Body of pancreas (tissue), 4 donors: Measurements from ENCODE around the gene SYNE2. TPM values are rescaled to one million over a fixed set of nuclear protein-coding genes. Genes with fewer than 3 reads are reported as not detected.

Experiments
- ATAC-seq: fragments of 150-250 bp; one replicate; pipeline ENCODE4 v1.9.1; 2016
- DNase-seq, 4 donors: peaks; one replicate each; pipeline ENCODE4 v3.0.0-alpha.2; 2019
- H3K27ac ChIP-seq, 4 donors: fragments of 200-600 bp; sonication (generic); 1 replicate in 3 of 4; 2 replicates in 1 of 4; pipeline versions ENCODE4 v1.5.1 to v1.6.1; 2016 to 2019; ENCODE audit warnings: mild to moderate bottlenecking in 1 of 4, mixed read lengths in 1 of 4, moderate library complexity in 1 of 4
- H3K27me3 ChIP-seq, 2 donors: fragments of 200-600 bp; sonication (generic); one replicate each; pipeline ENCODE4 v1.6.0; 2016; ENCODE audit warnings: mild to moderate bottlenecking in 1 of 2
- H3K36me3 ChIP-seq, 2 donors: fragments of 200-600 bp; sonication (generic); replicated peaks in 1 of 2; 2 replicates each; pipeline ENCODE4 v1.5.1; 2016; ENCODE audit warnings: low read depth in 2 of 2; ENCODE audit not compliant: insufficient read depth in 1 of 2
- H3K4me1 ChIP-seq: fragments of 200-600 bp; sonication (generic); one replicate; pipeline ENCODE4 v1.6.0; 2016
- H3K4me3 ChIP-seq, 2 donors: fragments of 200-600 bp; sonication (generic); 1 replicate in 1 of 2; 2 replicates in 1 of 2; pipeline ENCODE4 v1.5.1; 2016 to 2019
- H3K9me3 ChIP-seq, 3 donors: fragments of 200-600 bp; sonication (generic); 1 replicate in 2 of 3; 2 replicates in 1 of 3; pipeline ENCODE4 v1.5.1; 2016
- POLR2A ChIP-seq, 3 donors: fragments of 450-650 bp; IDR thresholded peaks; one replicate each; pipeline ENCODE4 v1.6.1; 2016; ENCODE audit warnings: antibody characterized with exemption in 3 of 3, mild to moderate bottlenecking in 2 of 3
- WGBS, 2 donors: methylation state at CpG; one replicate each; pipeline ENCODE4 v1.1.5; 2017; 5-methylcytosine and 5-hydroxymethylcytosine counted together
- intact Hi-C: fragments of 100-400 bp; cut with DNase I; formaldehyde crosslinking; loops from one replicate; pipeline ENCODE4 v1.15.1; 2023
- total RNA-seq, 2 donors: library from RNA; depleted of rRNA; stranded (reverse); fragments of >200 nt; gene quantifications; one replicate each; pipeline ENCODE4 v1.1.0, GENCODE V29; 2016
- TF ChIP-seq, protein P1 (sequence below), 7 experiments: fragments of 450-650 bp in 4 of 7; fragments of 200-600 bp in 3 of 7; sonication (generic) in 3 of 7; IDR thresholded peaks; one replicate each; pipeline ENCODE4 v1.5.1; 2016 to 2019; ENCODE audit warnings: antibody characterized with exemption in 7 of 7

SYNE2 gene
- total RNA-seq, 2 donors from 2014 or later, result 163 to 240 TPM

DNA sequence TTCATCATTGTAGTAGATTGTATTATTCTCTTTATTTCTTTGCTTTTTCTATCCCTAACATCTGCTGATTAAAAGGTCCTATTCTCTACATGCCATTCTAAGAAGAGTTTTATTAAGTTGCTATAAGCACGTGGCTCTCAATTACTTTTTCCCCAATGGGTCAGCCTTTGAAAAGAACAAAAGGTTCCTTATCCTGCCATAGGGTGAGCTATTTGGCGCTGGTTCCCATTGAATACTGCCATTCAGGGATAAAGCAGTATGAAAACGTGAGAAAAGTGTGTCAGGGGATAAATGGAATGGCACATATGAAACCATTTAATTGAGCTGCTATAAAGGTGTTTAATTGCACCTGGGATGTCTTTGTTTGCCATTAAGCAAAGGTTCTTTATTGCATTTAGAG is 80.9 kb downstream of the SYNE2 start:
- Histone ChIP-seq H3K9me3 (no peaks in the 10 kb centered on the region), H3K36me3 (no peaks in the 10 kb centered on the region), H3K27me3 (no peaks in the 10 kb centered on the region), H3K27ac (peak overlapping the region in 2 of 4 donors; percentile 10 to 12), H3K4me1 (peaks cover 10% of the 10 kb centered on the region), H3K4me3 (no peak overlapping the region)
- DNase-seq, result no peak
- no peak for ATAC-seq
- intact Hi-C loops, result no loop called here
- TF ChIP-seq POLR2A (IDR thresholded peaks at IDR 0.05), result no peak
- TF ChIP-seq, protein P1, sequence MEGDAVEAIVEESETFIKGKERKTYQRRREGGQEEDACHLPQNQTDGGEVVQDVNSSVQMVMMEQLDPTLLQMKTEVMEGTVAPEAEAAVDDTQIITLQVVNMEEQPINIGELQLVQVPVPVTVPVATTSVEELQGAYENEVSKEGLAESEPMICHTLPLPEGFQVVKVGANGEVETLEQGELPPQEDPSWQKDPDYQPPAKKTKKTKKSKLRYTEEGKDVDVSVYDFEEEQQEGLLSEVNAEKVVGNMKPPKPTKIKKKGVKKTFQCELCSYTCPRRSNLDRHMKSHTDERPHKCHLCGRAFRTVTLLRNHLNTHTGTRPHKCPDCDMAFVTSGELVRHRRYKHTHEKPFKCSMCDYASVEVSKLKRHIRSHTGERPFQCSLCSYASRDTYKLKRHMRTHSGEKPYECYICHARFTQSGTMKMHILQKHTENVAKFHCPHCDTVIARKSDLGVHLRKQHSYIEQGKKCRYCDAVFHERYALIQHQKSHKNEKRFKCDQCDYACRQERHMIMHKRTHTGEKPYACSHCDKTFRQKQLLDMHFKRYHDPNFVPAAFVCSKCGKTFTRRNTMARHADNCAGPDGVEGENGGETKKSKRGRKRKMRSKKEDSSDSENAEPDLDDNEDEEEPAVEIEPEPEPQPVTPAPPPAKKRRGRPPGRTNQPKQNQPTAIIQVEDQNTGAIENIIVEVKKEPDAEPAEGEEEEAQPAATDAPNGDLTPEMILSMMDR (IDR thresholded peaks at IDR 0.05), result no peak
- WGBS, 2 donors, result 50 to 62% methylated on average over 3 of the region's 3 CpGs

DNA sequence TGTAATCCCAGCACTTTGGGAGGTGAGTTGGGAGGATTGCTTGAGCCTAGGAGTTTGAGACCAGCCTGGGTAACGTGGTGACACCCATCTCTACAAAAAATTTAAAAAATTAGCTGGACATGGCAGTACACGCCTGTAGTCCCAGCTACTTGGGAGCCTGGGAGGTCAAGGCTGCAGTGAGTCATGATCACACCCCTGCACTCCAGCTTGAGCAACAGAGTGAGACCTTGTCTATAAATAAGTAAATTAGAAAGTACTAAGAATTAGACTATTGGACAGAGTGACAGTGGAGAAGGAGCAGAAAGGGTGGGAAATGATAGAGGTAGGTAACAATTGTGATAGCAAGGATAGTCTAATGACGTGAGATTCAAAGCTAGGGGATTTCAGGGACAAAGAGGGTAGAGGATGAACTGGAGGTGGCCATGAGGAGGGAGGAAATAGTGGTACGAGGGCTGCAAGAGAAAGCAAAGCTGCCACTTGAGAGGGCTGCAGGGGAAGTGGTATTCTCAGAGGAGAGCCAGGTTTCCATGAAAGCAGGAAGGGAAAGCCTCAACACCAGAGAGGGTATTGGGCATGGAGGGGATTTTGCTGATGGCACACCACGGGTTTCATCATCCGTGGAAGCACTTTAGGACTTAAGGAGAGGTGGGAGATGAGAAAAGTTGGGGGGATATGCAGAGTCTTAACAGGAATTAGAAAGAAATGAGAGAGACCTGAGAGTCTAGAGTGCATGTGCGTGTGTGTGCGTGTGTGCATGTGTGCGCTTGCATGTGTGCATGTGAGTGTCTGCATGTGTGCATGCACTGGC is 85.6 kb downstream of the SYNE2 start:
- TF ChIP-seq, protein P1 (IDR thresholded peaks at IDR 0.05), result no peak
- no peak for TF ChIP-seq POLR2A (IDR thresholded peaks at IDR 0.05)
- H3K27ac ChIP-seq, result no peak overlapping the region
- no peak for DNase-seq

DNA sequence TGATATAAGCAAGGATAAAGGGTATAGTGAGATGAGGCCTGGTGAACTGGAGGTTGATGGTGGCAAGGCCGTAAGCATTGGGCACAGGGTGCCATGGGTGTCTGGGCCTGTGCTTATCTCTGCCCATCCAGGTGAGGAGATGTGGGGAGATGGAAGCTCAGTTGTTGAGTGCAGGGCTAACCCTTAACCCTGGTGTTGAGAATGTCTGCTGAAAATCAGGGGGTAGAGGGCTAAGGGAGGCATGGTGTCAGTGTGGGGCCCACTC is 86.1 kb downstream of the SYNE2 start:
- Histone ChIP-seq H3K4me1 (peaks cover 1% of the 10 kb centered on the region), H3K27me3 (no peaks in the 10 kb centered on the region), H3K4me3 (no peak overlapping the region), H3K27ac (no peak overlapping the region), H3K36me3 (peaks cover 0 to 3% of the 10 kb centered on the region in 2 donors), H3K9me3 (no peaks in the 10 kb centered on the region)
- WGBS, 2 donors, result 75 to 95% methylated on average over 1 of the region's 1 CpG
- TF ChIP-seq, protein P1 (IDR thresholded peaks at IDR 0.05), result no peak
- no peak for TF ChIP-seq POLR2A (IDR thresholded peaks at IDR 0.05)
- DNase-seq (no peak), ATAC-seq (no peak)
- intact Hi-C loops, result no loop called here

More for the DNA sequence above, 85.6 kb downstream of the SYNE2 start:
- H3K36me3 ChIP-seq, result peaks cover 0 to 3% of the 10 kb centered on the region in 2 donors
- no peaks in the 10 kb centered on the region for H3K27me3 ChIP-seq
- intact Hi-C loops, result no loop called here
- WGBS, 2 donors, result 81 to 83% methylated on average over 9 of the region's 9 CpGs
- no peak for ATAC-seq
- peaks cover 6% of the 10 kb centered on the region for H3K4me1 ChIP-seq
- H3K4me3 ChIP-seq, result no peak overlapping the region
- no peaks in the 10 kb centered on the region for H3K9me3 ChIP-seq

DNA sequence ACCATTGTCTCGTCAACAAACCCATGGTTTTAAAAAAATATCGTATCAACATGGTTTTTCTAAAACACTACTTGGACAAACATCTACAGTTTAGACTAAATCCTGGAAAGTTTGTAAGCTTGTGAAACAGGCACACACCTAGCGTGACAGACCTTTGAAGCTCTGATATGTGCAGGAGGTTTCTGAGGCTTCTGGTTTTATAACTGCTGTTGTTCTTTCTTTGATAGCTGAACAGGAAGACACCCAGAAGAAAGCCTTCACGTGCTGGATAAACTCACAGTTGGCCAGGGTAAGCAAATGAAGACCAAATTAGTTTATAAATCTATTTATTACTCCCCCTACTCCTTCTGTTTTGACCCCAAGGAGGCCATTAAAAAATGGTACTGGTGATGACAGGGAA is 87.6 kb downstream of the SYNE2 start:
- intact Hi-C loops, result no loop called here
- TF ChIP-seq, protein P1 (IDR thresholded peaks at IDR 0.05), result no peak
- TF ChIP-seq POLR2A (IDR thresholded peaks at IDR 0.05), result no peak
- Histone ChIP-seq H3K4me1 (no peaks in the 10 kb centered on the region), H3K27ac (no peak overlapping the region), H3K9me3 (no peaks in the 10 kb centered on the region), H3K27me3 (no peaks in the 10 kb centered on the region), H3K36me3 (peaks cover 0 to 3% of the 10 kb centered on the region in 2 donors), H3K4me3 (no peak overlapping the region)
- ATAC-seq (no peak), DNase-seq (no peak)
- WGBS, 2 donors, result 73 to 74% methylated on average over 4 of the region's 4 CpGs

DNA sequence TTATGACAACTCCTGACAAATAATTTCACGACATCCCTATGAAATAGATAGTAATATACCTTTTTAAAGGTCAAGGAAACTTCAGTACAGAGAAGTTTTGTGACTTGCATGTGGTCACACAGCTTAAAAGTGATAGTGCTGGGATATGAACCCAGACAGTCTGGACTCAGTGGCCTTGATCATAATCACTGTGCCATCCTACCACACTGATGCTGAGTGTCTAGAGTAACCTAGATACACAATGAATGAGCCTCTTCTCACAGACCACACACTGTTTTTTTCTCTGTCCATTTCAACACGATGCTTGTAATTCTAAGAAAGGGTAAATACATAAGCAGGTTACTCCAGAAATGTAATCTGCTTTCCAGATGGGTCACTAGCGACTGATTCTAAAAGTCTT is 88.2 kb downstream of the SYNE2 start:
- ATAC-seq (no peak), DNase-seq (no peak)
- no peaks in the 10 kb centered on the region for H3K9me3 ChIP-seq
- no peaks in the 10 kb centered on the region for H3K4me1 ChIP-seq
- 73 to 78% methylated on average over 3 of the region's 3 CpGs for WGBS, 2 donors
- TF ChIP-seq, protein P1 (IDR thresholded peaks at IDR 0.05), result no peak
- no peak for TF ChIP-seq POLR2A (IDR thresholded peaks at IDR 0.05)
- peaks cover 0 to 3% of the 10 kb centered on the region in 2 donors for H3K36me3 ChIP-seq
- intact Hi-C loops, result no loop called here
- no peak overlapping the region for H3K27ac ChIP-seq
- no peaks in the 10 kb centered on the region for H3K27me3 ChIP-seq
- H3K4me3 ChIP-seq, result no peak overlapping the region
